ENCODE data around the gene RIN3. TPM values are rescaled to one million over a fixed set of nuclear protein-coding genes. Genes with fewer than 3 reads are reported as not detected.
A peak's percentile ranks its signal among the peaks of the same experiment; 100 is the strongest.

The RIN3 gene
- total RNA-seq, 1 donor from 2014 or later = 28.0 TPM

DNA sequence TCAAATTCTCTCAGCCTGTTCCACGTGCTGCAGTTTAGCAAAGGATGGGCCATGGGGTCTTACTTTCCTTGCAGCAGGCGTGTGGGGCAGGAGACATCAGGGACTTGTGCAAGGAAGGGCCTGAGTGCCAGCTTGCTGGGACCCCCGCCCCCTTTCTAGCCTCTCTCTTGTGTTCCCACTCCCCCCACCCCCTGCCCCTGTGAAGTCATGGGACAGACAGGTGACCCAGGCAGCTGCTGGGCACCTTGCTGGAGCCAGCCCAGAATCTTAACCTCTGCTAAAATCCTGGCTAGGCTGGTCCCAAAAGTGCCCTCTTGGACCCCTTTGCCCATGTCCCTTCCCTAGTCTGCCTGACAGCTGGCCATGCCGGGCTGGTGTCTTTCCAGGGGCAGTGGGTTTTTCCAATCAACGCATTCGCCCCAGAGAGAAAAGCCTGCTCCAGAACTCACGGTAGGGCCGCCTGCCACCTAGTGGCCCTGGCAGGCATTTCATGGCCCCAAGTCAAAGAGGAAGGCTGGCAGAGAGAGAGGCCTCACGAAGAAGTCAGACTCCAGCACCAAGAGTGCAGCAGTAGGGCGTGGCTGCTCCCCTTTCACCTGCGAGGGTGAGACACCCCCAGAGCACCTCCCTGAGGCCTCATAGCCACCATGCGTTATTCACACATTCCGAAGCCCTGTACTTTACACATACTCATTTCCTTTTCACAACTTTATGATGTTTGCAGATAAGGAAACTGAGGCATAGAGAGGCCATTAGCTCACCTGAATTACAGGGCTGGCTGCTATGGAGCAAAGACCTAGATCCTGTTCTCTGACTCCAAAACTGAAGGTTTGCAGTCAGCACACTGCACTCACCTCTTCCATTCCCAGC is 167.4 kb downstream of the RIN3 start:
- Mint-ChIP-seq H3K9me3 (ENCODE audit: unreplicated experiment) (no peaks in the 10 kb centered on the region), H3K27ac (ENCODE audit: unreplicated experiment) (no peak overlapping the region), H3K4me3 (ENCODE audit: unreplicated experiment) (no peak overlapping the region), H3K36me3 (ENCODE audit: low read depth, unreplicated experiment) (peaks cover 18% of the 10 kb centered on the region), H3K4me1 (ENCODE audit: low read depth, unreplicated experiment) (peaks cover 4% of the 10 kb centered on the region), H3K27me3 (ENCODE audit: low read depth, unreplicated experiment) (no peaks in the 10 kb centered on the region)
- no peak overlapping the region for H3K4me3 ChIP-seq (ENCODE audit: insufficient read depth, low read depth, low read length)
- H3K9ac ChIP-seq (ENCODE audit: low read length) = no peak overlapping the region
- no peak overlapping the region for H2AFZ ChIP-seq (ENCODE audit: low read depth, low read length)
- peaks cover 6% of the 10 kb centered on the region for H3K4me1 ChIP-seq (ENCODE audit: insufficient read depth, low read length)
- no peak overlapping the region for H3K4me2 ChIP-seq (ENCODE audit: low read length)
- TF ChIP-seq, protein P1, sequence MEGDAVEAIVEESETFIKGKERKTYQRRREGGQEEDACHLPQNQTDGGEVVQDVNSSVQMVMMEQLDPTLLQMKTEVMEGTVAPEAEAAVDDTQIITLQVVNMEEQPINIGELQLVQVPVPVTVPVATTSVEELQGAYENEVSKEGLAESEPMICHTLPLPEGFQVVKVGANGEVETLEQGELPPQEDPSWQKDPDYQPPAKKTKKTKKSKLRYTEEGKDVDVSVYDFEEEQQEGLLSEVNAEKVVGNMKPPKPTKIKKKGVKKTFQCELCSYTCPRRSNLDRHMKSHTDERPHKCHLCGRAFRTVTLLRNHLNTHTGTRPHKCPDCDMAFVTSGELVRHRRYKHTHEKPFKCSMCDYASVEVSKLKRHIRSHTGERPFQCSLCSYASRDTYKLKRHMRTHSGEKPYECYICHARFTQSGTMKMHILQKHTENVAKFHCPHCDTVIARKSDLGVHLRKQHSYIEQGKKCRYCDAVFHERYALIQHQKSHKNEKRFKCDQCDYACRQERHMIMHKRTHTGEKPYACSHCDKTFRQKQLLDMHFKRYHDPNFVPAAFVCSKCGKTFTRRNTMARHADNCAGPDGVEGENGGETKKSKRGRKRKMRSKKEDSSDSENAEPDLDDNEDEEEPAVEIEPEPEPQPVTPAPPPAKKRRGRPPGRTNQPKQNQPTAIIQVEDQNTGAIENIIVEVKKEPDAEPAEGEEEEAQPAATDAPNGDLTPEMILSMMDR (IDR thresholded peaks at IDR 0.05; ENCODE audit: insufficient read depth, low read depth, low read length) = peak; percentile 87
- no peak for TF ChIP-seq EZH2 (IDR thresholded peaks at IDR 0.05; ENCODE audit: insufficient read depth, low read length)
- H3K27me3 ChIP-seq (ENCODE audit: insufficient read depth, low read length) = no peaks in the 10 kb centered on the region
- DNase-seq (ENCODE audit: low read depth) (peak; percentile 29), FAIRE-seq (no peak)
- no peaks in the 10 kb centered on the region for H3K36me3 ChIP-seq (ENCODE audit: insufficient read depth, low read length)
- H4K20me1 ChIP-seq (ENCODE audit: insufficient read depth, low read length) = no peaks in the 10 kb centered on the region
- no peaks in the 10 kb centered on the region for H3K79me2 ChIP-seq (ENCODE audit: insufficient read depth, low read length)
- H3K9me3 ChIP-seq (ENCODE audit: insufficient read depth, low read depth, low read length) = no peaks in the 10 kb centered on the region
- H3K27ac ChIP-seq (ENCODE audit: low read depth, low read length) = no peak overlapping the region

DNA sequence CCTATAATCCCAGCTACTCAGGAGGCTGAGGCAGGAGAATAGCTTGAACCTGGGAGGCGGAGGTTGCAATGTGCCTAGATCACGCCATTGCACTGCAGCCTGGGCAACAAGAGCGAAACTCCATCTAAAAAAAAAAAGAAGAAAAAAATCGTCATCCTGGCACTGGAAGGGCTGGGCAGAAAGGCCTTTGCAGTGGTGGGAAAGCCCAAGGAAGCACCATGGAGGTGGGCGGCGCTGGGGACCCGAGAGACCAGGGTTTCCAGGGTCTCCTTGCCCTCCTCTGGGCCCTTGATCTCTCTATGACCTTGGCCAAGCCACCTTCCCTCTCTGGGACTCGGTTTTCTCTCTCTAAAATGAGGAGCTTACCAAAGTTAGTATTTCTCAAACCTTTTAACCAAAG is 169.5 kb downstream of the RIN3 start:
- no peak overlapping the region for H3K4me3 Mint-ChIP-seq (ENCODE audit: unreplicated experiment)
- H3K36me3 ChIP-seq (ENCODE audit: insufficient read depth, low read length) = no peaks in the 10 kb centered on the region
- peaks cover 5% of the 10 kb centered on the region for H4K20me1 ChIP-seq (ENCODE audit: insufficient read depth, low read length)
- no peak overlapping the region for H2AFZ ChIP-seq (ENCODE audit: low read depth, low read length)
- no peaks in the 10 kb centered on the region for H3K9me3 ChIP-seq (ENCODE audit: insufficient read depth, low read depth, low read length)
- H3K27me3 Mint-ChIP-seq (ENCODE audit: low read depth, unreplicated experiment) = no peaks in the 10 kb centered on the region
- no peak overlapping the region for H3K4me2 ChIP-seq (ENCODE audit: low read length)
- no peak overlapping the region for H3K4me3 ChIP-seq (ENCODE audit: insufficient read depth, low read depth, low read length)
- peaks cover 14% of the 10 kb centered on the region for H3K36me3 Mint-ChIP-seq (ENCODE audit: low read depth, unreplicated experiment)
- FAIRE-seq (no peak), DNase-seq (ENCODE audit: low read depth) (no peak)
- H3K27me3 ChIP-seq (ENCODE audit: insufficient read depth, low read length) = no peaks in the 10 kb centered on the region
- TF ChIP-seq, protein P1 (IDR thresholded peaks at IDR 0.05; ENCODE audit: insufficient read depth, low read depth, low read length) = no peak
- TF ChIP-seq EZH2 (IDR thresholded peaks at IDR 0.05; ENCODE audit: insufficient read depth, low read length) = no peak
- H3K27ac ChIP-seq (ENCODE audit: low read depth, low read length) = no peak overlapping the region
- no peaks in the 10 kb centered on the region for H3K9me3 Mint-ChIP-seq (ENCODE audit: unreplicated experiment)
- H3K79me2 ChIP-seq (ENCODE audit: insufficient read depth, low read length) = no peaks in the 10 kb centered on the region
- peaks cover 2% of the 10 kb centered on the region for H3K4me1 Mint-ChIP-seq (ENCODE audit: low read depth, unreplicated experiment)
- H3K27ac Mint-ChIP-seq (ENCODE audit: unreplicated experiment) = no peak overlapping the region
- H3K9ac ChIP-seq (ENCODE audit: low read length) = no peak overlapping the region
- peaks cover 9% of the 10 kb centered on the region for H3K4me1 ChIP-seq (ENCODE audit: insufficient read depth, low read length)

All from astrocyte (in vitro differentiated cells and primary cell).